ENCODE results near the gene IGF1R.

Gene IGF1R

GRCh38 chr15:98771541-98771940, 123.2 kb downstream of the IGF1R start:
- TF ChIP-seq, protein P1, sequence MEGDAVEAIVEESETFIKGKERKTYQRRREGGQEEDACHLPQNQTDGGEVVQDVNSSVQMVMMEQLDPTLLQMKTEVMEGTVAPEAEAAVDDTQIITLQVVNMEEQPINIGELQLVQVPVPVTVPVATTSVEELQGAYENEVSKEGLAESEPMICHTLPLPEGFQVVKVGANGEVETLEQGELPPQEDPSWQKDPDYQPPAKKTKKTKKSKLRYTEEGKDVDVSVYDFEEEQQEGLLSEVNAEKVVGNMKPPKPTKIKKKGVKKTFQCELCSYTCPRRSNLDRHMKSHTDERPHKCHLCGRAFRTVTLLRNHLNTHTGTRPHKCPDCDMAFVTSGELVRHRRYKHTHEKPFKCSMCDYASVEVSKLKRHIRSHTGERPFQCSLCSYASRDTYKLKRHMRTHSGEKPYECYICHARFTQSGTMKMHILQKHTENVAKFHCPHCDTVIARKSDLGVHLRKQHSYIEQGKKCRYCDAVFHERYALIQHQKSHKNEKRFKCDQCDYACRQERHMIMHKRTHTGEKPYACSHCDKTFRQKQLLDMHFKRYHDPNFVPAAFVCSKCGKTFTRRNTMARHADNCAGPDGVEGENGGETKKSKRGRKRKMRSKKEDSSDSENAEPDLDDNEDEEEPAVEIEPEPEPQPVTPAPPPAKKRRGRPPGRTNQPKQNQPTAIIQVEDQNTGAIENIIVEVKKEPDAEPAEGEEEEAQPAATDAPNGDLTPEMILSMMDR (conservative IDR thresholded peaks at IDR 0.05), result no peak
- TF ChIP-seq ZFX (IDR thresholded peaks at IDR 0.05), result no peak
- no peak overlapping the region for H3K27ac ChIP-seq

- H3K27ac ChIP-seq, result no peak overlapping the region
- no peak for TF ChIP-seq ZFX (IDR thresholded peaks at IDR 0.05)
- TF ChIP-seq, protein P1 (conservative IDR thresholded peaks at IDR 0.05), result no peak
Observed at GRCh38 chr15:98772895-98773294, 124.6 kb downstream of the IGF1R start.

DNA sequence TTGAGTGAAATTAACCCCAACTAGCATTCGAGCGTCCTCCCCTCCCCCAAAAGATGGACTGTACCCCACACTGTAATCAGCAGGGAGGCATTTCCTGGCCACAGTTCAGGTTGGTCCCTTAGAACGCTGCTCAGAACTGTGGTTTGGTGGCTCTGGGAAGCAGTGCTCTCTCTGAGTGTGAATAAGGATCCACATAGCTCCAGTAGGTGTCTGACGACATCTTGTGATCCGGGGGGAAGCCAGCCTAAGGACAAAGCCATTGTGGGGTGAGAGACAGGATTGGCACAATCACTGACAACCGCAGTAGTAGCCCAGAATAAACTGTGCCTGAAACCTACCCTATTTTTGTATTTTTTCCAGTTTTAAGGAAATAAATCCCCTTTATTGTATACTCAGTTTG, 125.3 kb downstream of the IGF1R start:
- TF ChIP-seq, protein P1 (conservative IDR thresholded peaks at IDR 0.05), result no peak
- no peak for TF ChIP-seq ZFX (IDR thresholded peaks at IDR 0.05)
- no peak overlapping the region for H3K27ac ChIP-seq

GRCh38 chr15:98774756-98775497, 126.6 kb downstream of the IGF1R start:
- H3K27ac ChIP-seq, result no peak overlapping the region
- TF ChIP-seq ZFX (IDR thresholded peaks at IDR 0.05), result no peak
- TF ChIP-seq, protein P1 (conservative IDR thresholded peaks at IDR 0.05), result no peak

DNA sequence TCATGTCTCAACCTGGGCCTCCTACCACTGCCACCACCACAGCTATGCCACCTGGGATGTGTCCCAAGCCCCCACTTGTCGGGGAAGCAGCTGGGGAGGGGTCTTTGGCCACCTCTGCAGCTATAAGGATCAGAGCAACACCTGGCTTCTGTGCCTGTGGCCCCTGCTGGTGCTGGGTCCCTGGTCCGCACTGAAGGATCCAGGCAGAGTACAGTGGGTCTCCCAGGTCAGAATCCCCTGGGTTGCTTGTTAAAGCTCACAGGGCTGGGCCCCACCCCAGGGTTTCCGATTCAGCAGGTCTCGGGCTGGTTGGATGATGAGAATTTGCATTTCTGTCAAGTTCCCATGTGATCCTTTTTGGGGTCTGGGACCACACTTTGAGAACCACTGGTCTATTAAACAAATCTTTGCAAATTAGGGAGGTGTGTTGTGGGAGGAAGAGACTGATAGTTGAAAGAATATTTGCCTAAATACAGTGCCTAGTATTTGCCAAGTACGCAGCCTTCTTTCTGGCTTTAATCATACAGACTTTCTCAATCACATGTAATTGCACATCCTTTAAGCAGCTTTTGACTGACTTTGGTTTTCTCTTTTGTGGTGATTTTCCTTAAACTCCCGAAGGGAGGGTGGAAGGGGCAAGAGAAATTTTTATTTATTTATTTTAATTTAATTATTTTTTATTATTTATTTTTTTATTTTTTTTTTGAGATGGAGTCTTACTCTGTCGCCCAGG, 127.3 kb downstream of the IGF1R start:
- TF ChIP-seq ZFX (IDR thresholded peaks at IDR 0.05), result no peak
- TF ChIP-seq, protein P1 (conservative IDR thresholded peaks at IDR 0.05), result no peak
- no peak overlapping the region for H3K27ac ChIP-seq

- no peak overlapping the region for H3K27ac ChIP-seq
- TF ChIP-seq, protein P1 (conservative IDR thresholded peaks at IDR 0.05), result no peak
- no peak for TF ChIP-seq ZFX (IDR thresholded peaks at IDR 0.05)
Observed at GRCh38 chr15:98776607-98777281, 128.4 kb downstream of the IGF1R start.

DNA sequence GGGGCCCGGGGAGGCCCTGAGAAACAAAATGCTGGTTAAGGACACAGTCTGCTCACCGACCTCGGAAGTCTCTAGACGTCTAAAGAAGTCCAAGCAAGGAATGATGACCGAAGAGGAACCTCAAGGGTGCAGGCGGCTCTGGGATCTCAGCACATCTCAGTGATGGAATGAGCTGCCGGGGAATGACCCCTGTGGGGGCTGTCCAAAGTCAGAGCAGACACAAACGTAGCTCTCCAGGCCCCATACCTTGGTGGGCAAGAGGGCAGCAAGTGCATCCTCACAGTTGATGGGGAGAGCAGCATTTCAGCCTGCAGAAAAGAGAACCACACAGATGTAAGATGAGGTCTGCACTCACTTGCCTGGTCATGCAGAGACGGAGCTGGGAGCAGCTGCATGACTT, 129.1 kb downstream of the IGF1R start:
- TF ChIP-seq, protein P1 (conservative IDR thresholded peaks at IDR 0.05), result no peak
- TF ChIP-seq ZFX (IDR thresholded peaks at IDR 0.05), result no peak
- no peak overlapping the region for H3K27ac ChIP-seq
